Stimulated activated CD4-positive, alpha-beta T cell treated with anti-CD3 and anti-CD28 coated beads, Interleukin-1b, Interleukin-23, amount 100 ng/mL, for 4 hours (primary cell): Measurements from ENCODE around the gene KIRREL3.

Experiments
- DNase-seq, 2 donors: peaks; one replicate each; pipeline ENCODE4 v3.0.0-alpha.2; 2020; ENCODE audit warnings: low read depth in 2 of 2

KIRREL3 gene

DNA sequence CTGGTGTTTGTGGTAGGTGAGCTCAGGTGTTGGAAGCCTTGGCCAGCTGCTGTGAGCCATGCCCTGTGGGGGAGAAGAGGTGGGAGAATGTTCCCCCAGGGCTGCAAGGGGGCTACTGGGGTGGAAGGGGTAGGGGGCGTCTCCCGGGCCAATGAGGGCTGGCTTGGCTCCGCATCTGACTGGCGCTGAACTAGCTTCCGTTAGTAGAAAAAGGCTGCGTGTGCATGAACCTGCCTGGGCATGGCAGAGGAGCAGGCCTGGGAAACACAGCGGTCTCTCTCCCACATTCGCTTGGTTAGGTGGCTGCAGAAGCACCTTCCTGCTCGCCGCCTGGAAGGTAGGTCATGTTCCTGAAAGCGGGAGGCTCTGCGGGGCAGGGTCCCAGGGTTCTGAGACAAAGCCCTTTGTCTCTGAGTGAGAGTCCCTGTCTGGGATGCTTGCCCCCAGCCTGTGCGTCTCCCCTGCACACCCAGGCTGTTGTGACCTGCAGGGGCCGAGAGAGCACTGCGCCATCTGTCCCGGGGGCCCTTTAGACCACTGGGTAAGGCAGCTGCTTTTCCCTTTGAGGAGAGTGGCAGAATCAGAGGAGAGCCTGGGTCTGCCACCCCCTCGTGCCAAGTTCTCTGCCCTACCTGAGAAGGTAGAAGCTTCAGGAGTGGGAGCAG lies 466.3 kb downstream of the KIRREL3 start:
- DNase-seq = no peak

GRCh38 chr11:126533560-126533959 lies 467.0 kb downstream of the KIRREL3 start:
- DNase-seq = no peak

DNA sequence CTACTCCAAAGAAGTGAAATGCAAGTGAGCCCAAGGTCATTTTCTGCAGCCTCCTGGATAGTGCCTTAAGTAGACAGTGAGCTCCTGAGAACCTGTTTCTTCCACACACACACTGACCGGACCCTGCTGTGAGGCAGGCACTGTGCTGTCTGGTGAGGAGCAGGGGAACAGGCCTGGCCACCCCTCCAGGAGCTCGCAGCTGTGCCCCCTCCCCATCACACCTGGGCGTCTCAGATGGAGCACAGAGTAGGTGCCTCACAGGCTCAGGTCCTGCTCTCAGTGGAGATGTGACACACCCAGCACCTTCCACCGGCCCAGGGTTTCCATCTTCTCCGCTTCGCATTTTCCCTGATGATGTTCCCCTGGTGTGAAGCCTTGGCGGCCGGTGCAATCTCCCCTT lies 470.2 kb downstream of the KIRREL3 start:
- DNase-seq = no peak

- no peak for DNase-seq
These were observed 471.5 kb downstream of the KIRREL3 start for GRCh38 chr11:126529037-126529436.

GRCh38 chr11:126528075-126528474 lies 472.5 kb downstream of the KIRREL3 start:
- DNase-seq = no peak

- DNase-seq = no peak
These were observed 472.9 kb downstream of the KIRREL3 start for GRCh38 chr11:126527651-126528050.

- no peak for DNase-seq
These were observed 474.1 kb downstream of the KIRREL3 start for GRCh38 chr11:126526471-126526870.

DNA sequence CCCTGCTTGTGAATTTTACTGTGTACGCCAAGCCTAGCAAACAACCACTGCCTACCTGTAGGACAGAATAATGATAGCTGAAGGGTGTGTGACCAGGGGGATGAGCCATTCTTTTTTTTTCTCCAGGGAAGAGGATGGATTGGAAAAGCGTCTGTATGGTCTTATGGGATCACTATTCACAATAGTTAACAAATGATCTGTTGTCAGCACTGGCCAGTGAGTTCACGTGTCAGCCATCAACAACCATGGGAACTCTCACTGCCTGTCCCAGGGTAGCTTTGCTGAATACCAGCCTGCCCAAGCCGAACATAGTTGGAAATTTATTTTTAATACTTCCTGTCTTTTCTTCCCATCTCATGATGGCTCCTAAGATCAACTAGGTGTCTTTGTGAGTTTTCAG lies 474.9 kb downstream of the KIRREL3 start:
- no peak for DNase-seq

DNA sequence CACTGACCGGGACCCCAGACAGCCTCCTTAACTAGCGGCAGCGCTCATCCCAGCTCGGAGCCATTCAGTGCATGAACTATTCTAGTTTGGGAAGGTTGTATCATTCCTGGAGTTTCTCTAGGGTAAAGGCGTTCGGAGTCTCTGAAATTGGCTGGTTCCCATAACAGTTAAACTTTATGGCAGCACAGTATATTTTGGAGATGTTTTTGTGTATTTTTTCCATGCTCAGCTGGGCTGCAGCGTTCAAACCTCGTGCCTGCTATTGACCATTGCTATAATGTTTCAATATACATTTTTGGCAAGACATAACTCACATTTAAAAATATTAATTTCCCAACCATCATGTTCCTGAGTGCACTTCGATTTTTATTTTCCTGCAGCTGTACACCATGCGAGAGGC lies 475.4 kb downstream of the KIRREL3 start:
- DNase-seq = no peak

GRCh38 chr11:126523441-126524205 lies 476.9 kb downstream of the KIRREL3 start:
- no peak for DNase-seq

GRCh38 chr11:126522606-126523005 lies 478.0 kb downstream of the KIRREL3 start:
- DNase-seq = no peak

- no peak for DNase-seq
These were observed 478.4 kb downstream of the KIRREL3 start for GRCh38 chr11:126522152-126522551.

- no peak for DNase-seq
These were observed 479.4 kb downstream of the KIRREL3 start for GRCh38 chr11:126521196-126521595.

DNA sequence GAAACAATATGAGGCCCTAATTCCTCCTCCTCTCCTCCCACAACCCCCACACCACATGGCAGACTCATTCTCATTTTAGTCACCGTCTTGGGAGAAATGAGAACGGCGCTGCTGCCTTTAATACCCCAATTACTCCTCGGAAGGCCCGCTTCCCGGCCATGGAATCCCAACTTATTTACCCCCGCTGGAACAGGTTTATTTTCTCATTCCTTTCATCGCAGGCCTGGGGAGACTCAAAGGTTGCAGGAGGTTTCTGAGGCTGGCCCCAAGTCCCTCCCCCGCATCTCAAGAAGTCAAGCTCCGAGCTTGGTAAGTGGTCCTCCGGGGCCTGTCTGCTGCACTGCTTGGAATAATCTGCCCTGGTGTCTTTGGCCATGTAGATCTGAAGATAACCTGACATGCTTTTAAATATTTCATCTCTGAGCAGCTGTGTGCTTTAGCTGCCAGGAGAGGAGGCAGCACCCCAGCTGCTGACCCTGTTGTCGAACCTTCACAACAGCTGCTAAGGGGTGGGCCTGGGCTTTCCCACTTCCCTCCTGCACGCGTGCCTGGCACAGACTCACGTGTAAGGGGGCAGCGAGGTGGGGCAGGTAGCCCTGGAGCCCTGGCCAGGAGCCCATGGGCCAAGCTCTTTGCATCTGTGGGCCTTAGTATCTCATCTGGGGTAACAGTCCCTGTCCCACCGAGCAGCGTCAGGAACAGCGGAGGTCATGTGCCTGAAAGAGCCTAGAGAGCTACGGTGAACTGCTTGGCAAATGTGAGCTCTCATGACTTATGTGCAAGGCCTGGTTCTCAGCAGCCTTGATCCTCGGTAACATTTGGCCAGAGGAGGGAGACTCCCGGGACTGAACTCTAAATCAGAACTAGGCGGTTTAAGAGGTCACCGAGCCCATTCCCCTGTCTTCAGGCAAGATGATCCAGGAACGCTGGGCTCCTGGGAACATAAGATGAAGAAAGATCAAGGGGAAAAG lies 480.5 kb downstream of the KIRREL3 start:
- no peak for DNase-seq

DNA sequence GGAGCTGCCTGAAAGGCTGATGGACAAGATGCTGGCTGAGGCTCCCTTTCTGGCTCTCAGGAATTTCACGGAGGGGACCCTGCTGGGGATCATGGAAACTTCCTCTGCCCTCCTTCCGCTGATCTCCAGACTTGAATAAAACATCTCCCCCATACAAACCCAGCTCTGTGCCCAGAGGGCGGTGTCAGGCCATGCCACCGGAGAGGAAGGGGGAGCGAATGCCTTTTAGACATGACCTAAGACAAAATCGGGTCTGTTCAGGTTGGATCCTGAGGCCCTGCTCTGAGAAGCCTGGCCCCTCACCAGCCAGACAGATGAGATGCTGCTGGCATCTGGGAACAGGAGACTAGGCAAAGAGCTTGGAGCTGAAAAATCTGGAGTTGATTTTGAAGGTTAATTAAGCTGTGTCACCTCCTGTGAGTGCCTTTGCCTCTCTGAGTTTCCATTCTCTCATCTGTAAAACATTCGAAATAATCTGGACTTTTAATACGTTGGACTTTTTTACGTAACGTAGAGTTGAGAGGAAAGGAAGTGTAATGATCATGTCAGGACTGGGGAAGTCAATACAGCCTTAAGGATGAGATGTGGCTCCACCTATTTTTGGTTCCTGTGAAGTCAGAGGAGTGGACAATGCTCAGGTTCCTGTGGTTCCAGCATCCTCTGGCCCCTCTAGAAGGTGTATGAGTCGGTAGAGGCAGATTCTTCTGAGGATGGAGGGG lies 481.4 kb downstream of the KIRREL3 start:
- DNase-seq = no peak

DNA sequence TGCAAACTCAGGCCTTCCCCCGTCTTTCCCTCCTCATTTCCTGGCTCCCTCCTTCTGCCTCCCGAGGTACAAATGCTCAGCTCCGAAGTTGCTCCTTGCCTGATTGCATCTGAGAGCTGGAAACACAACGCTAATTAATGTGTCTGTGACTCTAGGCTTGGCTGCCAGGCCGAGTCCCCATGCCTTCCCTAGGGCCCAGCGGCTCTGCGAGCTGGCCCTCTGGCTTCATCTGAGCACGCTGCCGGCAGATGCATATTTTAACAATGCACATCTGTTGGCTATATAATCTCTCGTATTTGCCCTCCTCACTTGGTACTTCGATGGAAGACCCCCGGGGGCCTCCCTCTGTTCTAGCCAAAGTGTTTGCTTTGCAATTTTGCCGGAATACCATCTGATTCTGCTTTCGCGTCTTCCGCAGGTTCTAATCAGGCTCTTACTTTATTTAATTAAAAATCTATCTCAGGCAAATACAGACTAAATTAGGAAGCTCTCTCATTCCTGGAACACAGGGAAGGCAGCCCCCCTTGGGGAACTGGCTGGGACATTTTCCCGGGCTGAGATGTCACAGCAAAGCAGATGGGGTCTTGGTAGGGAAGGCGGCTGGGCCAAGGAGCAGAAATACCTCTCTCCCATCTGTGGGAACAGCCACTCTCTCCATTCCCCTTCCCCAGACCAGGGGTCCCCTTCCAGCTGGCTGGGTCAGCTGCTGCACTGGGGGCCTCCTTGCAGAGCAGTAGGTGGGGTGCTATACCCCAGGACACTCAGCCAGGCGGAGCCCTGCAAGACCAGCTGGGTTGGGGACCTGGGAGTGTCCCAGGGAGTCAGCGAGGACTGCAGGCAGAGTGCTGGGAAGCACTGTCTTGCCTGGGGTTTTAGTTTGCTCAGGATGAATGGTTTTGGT lies 482.2 kb downstream of the KIRREL3 start:
- no peak for DNase-seq

GRCh38 chr11:126515501-126515900 lies 485.1 kb downstream of the KIRREL3 start:
- no peak for DNase-seq

- no peak for DNase-seq
These were observed 486.4 kb downstream of the KIRREL3 start for GRCh38 chr11:126514061-126514693.

DNA sequence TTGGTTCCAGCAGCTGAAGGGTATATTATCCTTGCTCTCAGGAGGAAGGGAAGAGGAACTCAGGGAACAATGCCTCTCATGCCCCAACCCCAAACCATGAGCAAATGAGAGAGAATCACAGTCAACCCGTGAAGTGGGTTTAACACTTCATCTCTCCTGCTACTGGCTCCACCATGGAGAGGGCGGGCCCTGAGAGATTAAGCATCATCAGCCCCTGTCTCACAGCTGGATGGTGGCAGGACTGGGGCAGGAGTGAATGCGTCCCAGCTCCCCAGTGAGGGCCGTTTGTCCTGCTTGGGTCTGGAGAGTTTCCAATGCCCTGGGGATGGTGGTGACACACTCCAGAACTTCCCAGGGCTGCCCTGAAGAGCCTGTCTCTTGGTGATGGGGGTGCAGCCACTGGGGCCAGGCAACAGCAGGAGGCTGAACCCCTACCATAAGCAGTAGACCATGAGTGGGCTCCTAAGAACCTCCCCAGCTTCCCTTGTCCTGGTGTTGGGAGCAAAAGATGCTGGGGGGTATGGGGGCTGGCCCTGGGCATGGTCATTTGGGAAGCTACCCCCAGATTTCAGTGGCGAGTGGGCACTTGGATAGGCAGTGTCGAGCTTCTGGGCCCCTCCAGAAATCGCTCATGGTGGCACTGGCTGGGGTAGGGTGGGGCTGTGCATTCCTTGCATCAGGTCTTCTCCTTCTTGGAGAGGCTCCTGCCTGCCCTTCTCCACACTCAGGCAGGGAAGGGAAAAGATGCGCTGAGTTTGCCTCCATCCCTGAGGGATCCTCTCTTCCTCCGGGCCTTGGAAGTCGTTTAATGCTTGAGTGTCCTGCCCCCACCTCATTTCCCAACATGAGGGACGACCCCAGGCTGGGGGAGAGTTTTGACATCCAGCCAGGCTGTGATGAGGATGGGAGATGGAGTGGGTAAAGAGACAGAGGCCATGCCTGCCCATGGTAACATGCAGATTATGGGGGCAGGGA lies 487.5 kb downstream of the KIRREL3 start:
- no peak for DNase-seq
